Neural crest cell (in vitro differentiated cells): Measurements from ENCODE around the gene PACS1. TPM values are rescaled to one million over a fixed set of nuclear protein-coding genes. Genes with fewer than 3 reads are reported as not detected.
A peak's percentile ranks its signal among the peaks of the same experiment; 100 is the strongest.

ENCODE experiments used
- DNase-seq: peaks from one replicate; pipeline ENCODE4 v3.0.0; 2021; ENCODE audit warnings: low read depth, mixed read lengths, low spot score
- H3K27ac Mint-ChIP-seq: one replicate; pipeline ENCODE4 v1.8.0; 2021; ENCODE audit warnings: mild to moderate bottlenecking, mixed read lengths; ENCODE audit not compliant: unreplicated experiment
- H3K27me3 Mint-ChIP-seq: 2 replicates; pipeline ENCODE4 v1.8.0; 2021; ENCODE audit warnings: low read depth, mild to moderate bottlenecking, mixed read lengths
- H3K36me3 Mint-ChIP-seq: 2 replicates; pipeline ENCODE4 v1.8.0; 2021; ENCODE audit warnings: low read depth, mild to moderate bottlenecking, mixed read lengths
- H3K4me1 Mint-ChIP-seq: 2 replicates; pipeline ENCODE4 v1.8.0; 2021; ENCODE audit warnings: mixed read lengths
- H3K4me3 Mint-ChIP-seq: one replicate; pipeline ENCODE4 v1.8.0; 2021; ENCODE audit warnings: mild to moderate bottlenecking, mixed read lengths
- H3K9me3 Mint-ChIP-seq: 2 replicates; pipeline ENCODE4 v1.8.0; 2021; ENCODE audit warnings: mixed read lengths
- CTCF ChIP-seq: fragments of 200-600 bp; sonication (generic); conservative IDR thresholded peaks from 2 replicates; pipeline ENCODE4 v1.5.0; 2021; ENCODE audit warnings: antibody characterized with exemption, mild to moderate bottlenecking
- total RNA-seq: library from RNA; stranded (reverse); gene quantifications from 2 replicates; pipeline ENCODE4 v1.2.1, GENCODE V29; 2021

PACS1 gene
- total RNA-seq, 1 donor from 2014 or later: 54.3 TPM

DNA sequence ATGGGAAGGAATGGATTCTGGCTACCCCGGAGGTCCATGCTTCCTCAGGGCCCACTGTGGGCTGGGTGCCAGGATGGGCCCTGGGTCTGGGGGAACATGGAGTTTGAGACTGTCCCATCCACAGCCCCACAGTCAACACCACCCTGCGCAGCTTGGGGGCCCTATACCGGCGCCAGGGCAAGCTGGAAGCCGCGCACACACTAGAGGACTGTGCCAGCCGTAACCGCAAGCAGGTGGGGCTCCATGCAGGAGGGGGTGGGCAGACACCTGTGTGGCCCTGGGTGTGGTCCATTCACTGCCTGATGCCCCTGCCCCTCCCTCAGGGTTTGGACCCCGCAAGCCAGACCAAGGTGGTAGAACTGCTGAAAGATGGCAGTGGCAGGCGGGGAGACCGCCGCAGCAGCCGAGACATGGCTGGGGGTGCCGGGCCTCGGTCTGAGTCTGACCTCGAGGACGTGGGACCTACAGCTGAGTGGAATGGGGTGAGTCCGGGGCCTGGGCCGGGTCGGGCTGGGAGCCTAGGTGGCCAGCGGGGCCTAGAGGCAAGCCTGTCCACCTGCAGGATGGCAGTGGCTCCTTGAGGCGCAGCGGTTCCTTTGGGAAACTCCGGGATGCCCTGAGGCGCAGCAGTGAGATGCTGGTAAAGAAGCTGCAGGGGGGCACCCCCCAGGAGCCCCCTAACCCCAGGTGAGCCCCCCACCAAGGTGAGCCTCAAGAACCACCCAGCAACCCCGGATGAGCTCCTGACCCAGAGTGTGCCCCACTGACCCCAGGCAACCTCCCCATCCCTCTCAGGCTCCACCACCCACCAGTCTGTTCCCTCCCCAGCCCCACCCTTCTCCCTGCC lies 195.7 kb downstream of the PACS1 start:
- no peak for DNase-seq
- Mint-ChIP-seq H3K27me3 (peaks cover 5% of the 10 kb centered on the region), H3K4me3 (no peak overlapping the region), H3K4me1 (peaks cover 25% of the 10 kb centered on the region), H3K27ac (no peak overlapping the region), H3K36me3 (peaks cover 4% of the 10 kb centered on the region), H3K9me3 (no peaks in the 10 kb centered on the region)
- no peak for TF ChIP-seq CTCF

- Mint-ChIP-seq H3K36me3 (peaks cover 6% of the 10 kb centered on the region), H3K4me1 (peaks cover 25% of the 10 kb centered on the region), H3K27me3 (peaks cover 5% of the 10 kb centered on the region), H3K9me3 (no peaks in the 10 kb centered on the region), H3K4me3 (peak overlapping the region; percentile 93), H3K27ac (peak overlapping the region; percentile 86)
- no peak for TF ChIP-seq CTCF
- DNase-seq: no peak
Observed at GRCh38 chr11:66266378-66267038, 196.4 kb downstream of the PACS1 start.

GRCh38 chr11:66267039-66267378 lies 196.9 kb downstream of the PACS1 start:
- peak overlapping the region; percentile 93 for H3K4me3 Mint-ChIP-seq
- H3K36me3 Mint-ChIP-seq: peaks cover 6% of the 10 kb centered on the region
- no peak for DNase-seq
- H3K4me1 Mint-ChIP-seq: peaks cover 25% of the 10 kb centered on the region
- peaks cover 5% of the 10 kb centered on the region for H3K27me3 Mint-ChIP-seq
- H3K9me3 Mint-ChIP-seq: no peaks in the 10 kb centered on the region
- peak overlapping the region; percentile 86 for H3K27ac Mint-ChIP-seq
- TF ChIP-seq CTCF: no peak

- peak; percentile 79 for DNase-seq
- Mint-ChIP-seq H3K9me3 (no peaks in the 10 kb centered on the region), H3K36me3 (peaks cover 6% of the 10 kb centered on the region), H3K4me3 (peak overlapping the region; percentile 93), H3K27me3 (peaks cover 5% of the 10 kb centered on the region), H3K27ac (peak overlapping the region; percentile 97), H3K4me1 (peaks cover 25% of the 10 kb centered on the region)
- TF ChIP-seq CTCF: peak; percentile 37
Observed at GRCh38 chr11:66267379-66268243, 197.5 kb downstream of the PACS1 start.

DNA sequence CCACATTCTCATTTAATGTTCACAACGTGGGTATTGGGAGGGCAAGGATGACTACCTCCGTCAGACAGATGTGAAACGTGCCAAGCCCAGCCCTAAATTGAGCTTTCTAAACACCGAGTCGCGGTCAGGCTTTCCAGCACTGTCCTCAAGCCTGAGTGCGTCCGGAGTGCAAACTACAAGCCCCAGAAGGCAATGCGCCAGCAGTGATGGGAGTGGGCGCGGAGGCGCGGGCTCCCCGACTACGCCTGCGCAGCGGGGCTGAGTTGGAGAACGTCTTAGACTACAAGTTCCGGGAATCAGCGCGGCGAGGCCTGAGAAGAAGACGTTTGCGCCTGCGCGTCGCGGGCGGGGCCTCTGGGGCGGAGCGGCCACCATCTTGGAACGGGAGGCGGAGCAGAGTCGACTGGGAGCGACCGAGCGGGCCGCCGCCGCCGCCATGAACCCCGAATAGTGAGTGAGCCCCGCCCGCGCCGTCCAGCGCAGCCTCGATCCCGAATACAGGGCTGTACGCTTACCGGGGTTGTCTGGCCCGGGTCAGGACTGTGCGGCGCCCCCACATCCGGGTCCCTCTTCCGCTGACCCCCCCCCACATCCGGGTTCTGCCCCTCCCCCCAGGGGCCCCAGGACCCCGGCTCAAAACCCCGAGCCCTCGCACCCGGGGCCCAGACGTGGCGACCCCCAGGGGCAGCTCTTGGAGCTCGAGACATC lies 198.3 kb downstream of the PACS1 start, which contains the start of gene RAB1B:
TSS of gene RAB1B (plus strand) at position 396 of the 708 bp plus-strand sequence. CDS start at position 437, 41 bp downstream.
- Mint-ChIP-seq H3K27ac (peak within 1 kb of the TSS; percentile 97), H3K36me3 (peaks cover 9% of the 10 kb centered on the region), H3K9me3 (no peaks in the 10 kb centered on the region), H3K4me1 (peaks cover 25% of the 10 kb centered on the region), H3K4me3 (peak within 1 kb of the TSS; percentile 93), H3K27me3 (peaks cover 5% of the 10 kb centered on the region)
- TF ChIP-seq CTCF: no peak
- peak; percentile 100 for DNase-seq
